ENCODE results near the gene FER. TPM values are rescaled to one million over a fixed set of nuclear protein-coding genes. Genes with fewer than 3 reads are reported as not detected.

Gene FER
- total and polyA plus RNA-seq, 12 donors = 3.5 to 37.5 (median 27.0) TPM

- H3K9me3 ChIP-seq (replicated peaks in 1 of 3) = no peaks in the 10 kb centered on the region
- no peak overlapping the region for H3K27ac ChIP-seq
- H3K4me1 ChIP-seq (replicated peaks in 1 of 2) = no peaks in the 10 kb centered on the region
- H3K36me3 ChIP-seq (replicated peaks in 1 of 2) = no peaks in the 10 kb centered on the region
- H3K27me3 ChIP-seq = no peaks in the 10 kb centered on the region
- no peak for TF ChIP-seq POLR2A (IDR thresholded peaks at IDR 0.05)
- TF ChIP-seq CTCF (IDR thresholded peaks at IDR 0.05) = no peak
- no peak for DNase-seq
- no peak overlapping the region for H3K4me3 ChIP-seq
- intact Hi-C loops (cut with DNase I) = no loop called here
These were observed 158.1 kb downstream of the FER start for GRCh38 chr5:108905805-108906204.

GRCh38 chr5:108910627-108911026 lies 162.9 kb downstream of the FER start:
- TF ChIP-seq CTCF (IDR thresholded peaks at IDR 0.05) (no peak), POLR2A (IDR thresholded peaks at IDR 0.05) (no peak)
- Histone ChIP-seq H3K4me1 (replicated peaks in 1 of 2) (no peaks in the 10 kb centered on the region), H3K36me3 (replicated peaks in 1 of 2) (no peaks in the 10 kb centered on the region), H3K27me3 (no peaks in the 10 kb centered on the region), H3K27ac (no peak overlapping the region), H3K9me3 (replicated peaks in 1 of 3) (no peaks in the 10 kb centered on the region), H3K4me3 (no peak overlapping the region)
- intact Hi-C loops (cut with DNase I) = no loop called here
- 95 to 100% (median 98%) methylated on average over 3 of the region's 3 CpGs for WGBS, 4 donors
- DNase-seq = no peak

GRCh38 chr5:108911055-108911454 lies 163.4 kb downstream of the FER start:
- H3K9me3 ChIP-seq (replicated peaks in 1 of 3) = no peaks in the 10 kb centered on the region
- no peaks in the 10 kb centered on the region for H3K4me1 ChIP-seq (replicated peaks in 1 of 2)
- intact Hi-C loops (cut with DNase I) = no loop called here
- H3K27me3 ChIP-seq = no peaks in the 10 kb centered on the region
- 92 to 97% (median 94%) methylated on average over 3 of the region's 3 CpGs for WGBS, 4 donors
- no peak for TF ChIP-seq POLR2A (IDR thresholded peaks at IDR 0.05)
- no peak for TF ChIP-seq CTCF (IDR thresholded peaks at IDR 0.05)
- H3K27ac ChIP-seq = no peak overlapping the region
- DNase-seq = no peak
- no peak overlapping the region for H3K4me3 ChIP-seq
- H3K36me3 ChIP-seq (replicated peaks in 1 of 2) = no peaks in the 10 kb centered on the region

GRCh38 chr5:108917596-108917995 lies 169.9 kb downstream of the FER start:
- Histone ChIP-seq H3K9me3 (replicated peaks in 1 of 3) (peaks cover 0 to 6% (median 0%) of the 10 kb centered on the region in 3 donors), H3K36me3 (replicated peaks in 1 of 2) (no peaks in the 10 kb centered on the region), H3K4me3 (no peak overlapping the region), H3K27me3 (no peaks in the 10 kb centered on the region), H3K27ac (no peak overlapping the region), H3K4me1 (replicated peaks in 1 of 2) (no peaks in the 10 kb centered on the region)
- DNase-seq = no peak
- TF ChIP-seq POLR2A (IDR thresholded peaks at IDR 0.05) = no peak
- no peak for TF ChIP-seq CTCF (IDR thresholded peaks at IDR 0.05)
- intact Hi-C loops (cut with DNase I) = no loop called here
